ENCODE results near the gene RAB37.

- TF ChIP-seq CTCF (IDR thresholded peaks at IDR 0.05; ENCODE audit: low read depth, low read length) = no peak
- no peak for TF ChIP-seq MYC (IDR thresholded peaks at IDR 0.05; ENCODE audit: low read depth, low read length)
- no peak for TF ChIP-seq MAX (IDR thresholded peaks at IDR 0.05; ENCODE audit: low read depth, low read length)
These were observed 34.8 kb upstream of the RAB37 start for GRCh38 chr17:74702116-74702871.

Measured in NB4 (cell line).